NCI-H187 (cell line): ENCODE results near the gene FNDC3B.

ENCODE experiments used
- DNase-seq, 2 experiments: peaks; one replicate each; lab custom pipeline; 2025; lab: John Stamatoyannopoulos, UW

FNDC3B gene

DNA sequence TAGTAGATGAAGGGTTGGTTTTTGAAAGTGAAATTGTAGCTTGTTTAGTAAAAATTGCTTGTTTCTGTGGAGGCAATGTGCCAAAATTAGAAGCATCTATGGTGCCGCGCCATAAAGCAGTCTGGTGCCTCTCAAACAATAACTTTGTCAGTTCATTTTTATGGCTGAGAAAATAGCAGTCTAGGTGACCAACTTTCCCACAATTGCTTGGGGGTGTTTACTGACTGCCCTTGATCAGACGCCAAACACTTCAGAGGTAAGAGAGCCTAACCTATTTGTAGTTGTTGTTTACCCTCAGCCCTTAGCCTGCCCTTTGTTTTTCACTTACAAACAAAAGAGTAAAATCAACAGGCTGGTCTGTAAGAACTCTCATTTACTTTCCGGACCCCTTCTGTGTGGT is 174.5 kb downstream of the FNDC3B start:
- DNase-seq: no peak

DNA sequence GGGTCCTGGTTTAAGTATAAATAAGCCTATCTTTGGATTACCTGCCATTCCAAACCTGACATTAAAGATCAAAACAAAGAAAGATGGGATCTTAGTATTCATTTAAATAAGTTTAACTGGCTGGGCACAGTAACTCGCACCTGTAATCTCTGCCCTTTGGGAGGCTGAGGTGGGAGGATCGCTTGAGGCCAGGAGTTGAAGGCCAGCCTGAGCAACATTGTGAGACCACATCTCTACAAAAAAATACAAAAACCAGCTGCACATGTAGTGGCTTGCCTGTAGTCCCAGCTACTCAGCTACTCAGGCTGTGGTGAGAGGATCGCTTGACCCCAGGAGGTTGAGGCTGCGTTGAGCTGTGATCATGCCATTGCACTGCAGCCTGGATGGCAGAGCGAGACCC is 176.9 kb downstream of the FNDC3B start:
- no peak for DNase-seq

DNA sequence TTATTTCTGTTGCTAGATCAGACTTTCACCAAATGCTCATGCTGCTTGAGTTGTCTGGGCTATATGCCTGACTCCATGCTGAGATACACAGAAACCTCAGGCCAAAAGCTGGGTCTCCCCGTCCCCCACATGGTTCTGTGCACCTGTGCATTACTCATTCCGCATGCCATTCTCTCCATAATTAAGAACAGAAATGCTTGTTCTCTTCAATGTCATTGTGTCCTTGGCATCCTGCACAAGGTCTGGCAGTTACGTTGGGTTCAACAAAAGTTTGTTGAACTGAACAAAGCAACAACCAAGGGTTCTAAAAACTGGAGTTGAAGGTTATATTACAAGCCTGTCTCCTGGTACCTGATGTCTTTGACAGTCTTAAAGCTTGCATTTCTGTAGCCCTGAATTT is 177.5 kb downstream of the FNDC3B start:
- no peak for DNase-seq

DNA sequence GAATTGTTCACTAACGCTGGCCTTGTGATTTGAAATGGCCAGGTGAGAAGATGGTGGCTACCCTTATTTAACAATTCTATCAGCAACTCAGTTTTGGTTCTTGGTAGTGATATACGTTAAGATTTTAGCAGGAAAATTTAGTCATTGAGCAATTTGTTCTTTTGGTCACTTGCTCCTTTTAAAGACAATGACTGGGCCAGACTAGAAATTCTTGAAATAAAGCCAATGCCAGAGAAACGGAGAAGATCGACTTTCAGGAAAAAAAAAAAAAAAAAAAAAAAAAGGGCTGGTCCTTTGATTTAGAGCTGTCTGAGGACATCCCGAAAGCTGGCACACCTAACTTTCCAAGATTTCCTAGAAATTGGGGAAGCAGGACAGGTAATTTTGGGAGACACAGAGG is 178.5 kb downstream of the FNDC3B start:
- no peak for DNase-seq

GRCh38 chr3:172218350-172219323 is 179.3 kb downstream of the FNDC3B start:
- no peak for DNase-seq

- no peak for DNase-seq
These were observed 180.4 kb downstream of the FNDC3B start for GRCh38 chr3:172219750-172220149.

DNA sequence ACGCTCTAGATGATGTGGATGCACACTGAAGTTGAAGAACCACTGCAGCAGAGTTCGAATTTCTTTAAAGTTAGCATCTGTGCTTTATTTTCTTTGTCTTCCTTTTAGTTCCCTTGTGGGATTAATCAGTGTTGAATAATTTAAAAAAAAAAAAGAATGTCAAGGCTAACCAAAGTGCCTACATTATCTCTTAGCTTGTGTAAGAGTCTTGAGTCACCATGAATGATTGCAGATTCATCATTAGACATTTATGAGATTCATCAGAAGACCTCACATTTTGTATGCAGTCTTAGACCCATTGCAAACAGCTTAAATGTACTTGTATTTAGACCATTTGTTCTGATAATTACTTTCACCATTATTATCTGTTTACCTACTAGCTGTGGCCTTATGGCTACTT is 182.2 kb downstream of the FNDC3B start:
- DNase-seq: no peak

- no peak for DNase-seq
These were observed 183.2 kb downstream of the FNDC3B start for GRCh38 chr3:172222478-172223071.

DNA sequence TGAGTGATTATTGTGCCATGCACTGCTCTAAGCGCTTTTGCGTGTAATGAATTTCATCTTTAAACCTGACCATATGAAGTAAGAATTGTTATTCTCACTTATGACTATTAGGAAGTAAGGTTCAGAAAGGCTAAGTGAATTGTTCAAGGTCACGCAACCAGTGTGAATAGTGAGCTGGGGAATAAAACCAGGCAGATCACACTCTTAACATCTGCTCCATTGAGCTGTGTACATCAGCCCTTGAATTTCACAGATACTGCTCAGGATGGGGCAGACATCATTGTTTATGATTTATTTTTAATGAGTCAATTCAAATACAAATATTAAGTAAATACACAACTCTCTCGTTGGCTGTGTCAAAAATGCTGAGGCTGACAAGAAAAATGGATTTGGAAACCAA is 184.5 kb downstream of the FNDC3B start:
- DNase-seq: no peak

- DNase-seq: peak; percentile 72 to 78
These were observed 185.3 kb downstream of the FNDC3B start for GRCh38 chr3:172224560-172225214.

GRCh38 chr3:172225215-172225707 is 185.9 kb downstream of the FNDC3B start:
- no peak for DNase-seq

DNA sequence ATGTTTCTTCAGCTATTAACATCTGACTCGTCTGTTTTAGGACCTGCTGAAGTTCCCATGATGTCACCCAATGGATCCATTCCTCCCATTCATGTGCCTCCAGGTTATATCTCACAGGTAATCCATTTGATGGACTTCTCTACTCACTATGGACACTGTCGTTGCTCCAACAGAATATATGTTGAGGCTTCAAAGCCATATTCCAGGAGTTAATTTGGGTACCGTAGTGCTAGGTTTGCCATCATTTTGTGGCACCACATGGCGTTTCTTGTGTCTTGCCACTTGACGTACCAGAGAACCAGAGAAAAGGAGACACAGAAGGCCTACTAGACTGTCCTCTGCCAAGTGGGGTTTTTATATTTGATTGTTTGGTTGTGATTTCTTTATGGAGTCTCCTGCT is 187.5 kb downstream of the FNDC3B start:
- DNase-seq: no peak

DNA sequence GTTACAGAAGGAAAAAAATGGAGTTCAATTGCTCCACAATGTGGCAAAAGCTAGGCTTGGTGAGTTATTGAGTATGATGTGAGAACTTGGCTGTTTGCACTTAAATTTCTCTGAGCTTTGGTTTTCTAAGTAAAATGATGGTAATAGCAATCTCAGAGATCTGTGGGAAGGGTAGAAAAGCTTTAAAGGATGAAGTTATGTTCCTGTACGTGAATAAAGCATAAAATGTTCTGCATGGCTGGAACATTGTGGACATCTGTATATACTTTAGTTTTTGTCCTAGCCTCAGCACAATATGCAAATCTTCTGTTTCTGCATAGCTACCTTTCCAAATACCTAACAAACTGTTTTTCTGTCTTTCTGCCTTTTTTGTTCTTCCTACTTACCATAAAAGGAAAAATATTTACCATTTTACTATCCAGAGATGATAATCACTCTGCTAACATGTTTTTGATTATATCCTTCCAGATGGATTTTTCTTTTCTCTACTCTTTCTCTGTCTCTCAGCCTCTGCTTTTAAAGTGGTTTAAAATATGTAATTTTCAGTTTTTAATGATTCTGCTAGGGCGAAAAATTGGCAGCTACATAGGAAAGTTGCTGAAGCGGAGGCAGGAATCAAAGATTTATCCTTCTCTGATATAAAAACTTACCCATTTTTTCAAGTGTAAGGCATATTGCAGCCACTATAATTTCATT is 188.1 kb downstream of the FNDC3B start:
- no peak for DNase-seq

DNA sequence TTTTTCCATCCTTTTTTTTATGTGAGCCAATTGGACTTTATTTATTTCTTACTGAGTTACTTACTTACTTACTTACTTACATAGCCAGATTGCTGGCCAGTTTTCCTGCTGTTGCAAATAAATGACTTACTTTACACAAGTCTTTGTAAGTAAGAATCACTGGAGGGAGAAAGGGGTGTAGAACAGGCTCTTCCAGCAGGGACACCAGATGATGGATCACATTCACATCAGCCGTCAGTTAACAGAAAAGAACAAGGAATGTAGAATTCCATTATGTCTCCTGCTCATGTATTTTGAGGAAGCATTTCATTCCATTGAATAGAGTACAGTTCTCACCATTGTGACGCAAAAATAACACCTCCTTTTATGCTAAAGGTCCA is 188.6 kb downstream of the FNDC3B start:
- DNase-seq: no peak

- DNase-seq: no peak
These were observed 190.1 kb downstream of the FNDC3B start for GRCh38 chr3:172229462-172229861.

DNA sequence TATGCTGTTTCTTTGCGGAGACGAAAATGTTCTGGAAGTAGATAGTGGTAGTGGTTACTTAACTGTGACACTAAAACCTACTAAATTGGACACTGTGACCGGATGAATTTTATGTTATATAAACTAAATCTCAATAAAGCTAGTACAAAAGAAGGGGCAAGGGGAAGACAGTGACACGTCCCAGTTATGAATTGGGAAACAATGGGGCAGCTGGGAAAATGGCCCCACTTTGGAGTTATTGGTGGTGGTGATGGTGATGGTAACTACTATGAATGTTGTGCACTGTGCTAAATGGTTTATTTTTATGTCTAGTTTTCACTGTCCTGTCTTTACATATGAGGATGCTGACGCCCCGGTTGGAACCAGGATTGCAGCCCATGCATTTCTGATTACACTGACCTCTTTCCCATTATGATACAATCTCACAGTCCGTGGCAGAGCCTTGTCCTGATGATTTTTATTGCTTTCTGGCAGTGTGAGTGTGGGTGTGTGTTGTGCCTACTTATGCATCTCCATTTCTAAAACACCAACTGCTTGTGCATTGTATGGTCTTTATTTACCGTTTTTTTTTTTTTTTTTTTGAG is 192.0 kb downstream of the FNDC3B start:
- no peak for DNase-seq

- DNase-seq: no peak
These were observed 193.3 kb downstream of the FNDC3B start for GRCh38 chr3:172232579-172233212.

DNA sequence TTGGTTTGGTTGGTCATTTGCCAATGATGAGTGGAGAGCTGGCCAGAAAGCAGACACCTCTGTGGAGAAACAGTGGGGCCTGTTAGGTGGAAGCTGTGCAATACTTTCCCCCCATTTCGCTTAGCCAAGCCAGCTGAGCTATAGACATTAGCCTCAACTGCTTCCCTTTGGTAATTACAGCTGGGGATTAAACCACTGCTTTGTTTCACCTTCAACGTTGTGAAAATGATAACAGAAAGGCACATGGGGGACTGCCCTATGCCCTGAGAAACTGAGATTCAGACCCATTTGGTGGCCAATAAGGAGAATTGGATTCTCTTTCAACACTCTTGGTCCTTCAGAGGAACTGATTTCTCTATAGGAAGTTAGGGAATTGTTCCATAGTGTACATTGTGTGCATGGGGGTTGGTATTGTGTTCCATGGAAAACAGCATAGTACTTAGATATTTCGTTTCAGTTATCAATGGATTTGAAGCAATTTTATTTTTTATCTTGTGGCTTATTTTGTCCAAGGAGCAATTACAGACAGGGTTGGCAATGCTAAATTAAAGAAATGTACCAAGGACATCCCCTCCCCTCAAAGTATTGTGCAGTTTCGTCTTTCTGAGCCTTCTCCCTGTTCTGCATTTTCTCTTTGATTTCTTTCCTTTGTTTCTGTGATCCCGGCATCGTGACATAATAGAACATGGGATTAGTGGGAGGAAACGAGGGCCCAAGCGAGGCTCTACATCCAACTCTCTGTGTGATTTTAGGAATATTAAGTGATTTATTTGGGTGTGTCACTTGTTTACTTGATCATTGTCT is 194.3 kb downstream of the FNDC3B start:
- DNase-seq: no peak

DNA sequence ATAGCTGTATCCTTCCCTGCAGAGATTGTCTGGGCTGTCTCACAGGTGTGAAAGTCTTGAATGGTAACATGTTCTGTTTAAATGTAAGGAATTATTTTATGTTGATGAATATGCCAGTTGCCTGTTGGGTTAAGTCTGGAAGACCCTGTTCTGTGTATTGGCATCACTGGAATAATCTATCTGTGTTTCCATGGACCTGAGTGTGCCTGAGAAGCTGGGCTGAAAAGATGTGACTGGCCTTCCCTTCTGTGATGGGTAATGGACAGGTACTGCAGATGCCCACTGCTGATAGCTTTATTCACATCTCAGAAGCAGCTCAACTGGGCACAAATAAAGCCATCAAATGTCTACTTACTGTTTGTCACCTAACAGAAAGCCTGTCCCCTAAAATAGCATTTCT is 196.3 kb downstream of the FNDC3B start:
- DNase-seq: no peak
